Stimulated activated CD8-positive, alpha-beta memory T cell treated with anti-CD3 and anti-CD28 coated beads, Interleukin-4, amount 100 ng/mL, for 4 hours (primary cell): Measurements from ENCODE around the gene TSNAX.
A peak's percentile ranks its signal among the peaks of the same experiment; 100 is the strongest.

Source experiments
- DNase-seq, 2 donors: peaks; one replicate each; pipeline ENCODE4 v3.0.0-alpha.2; 2020; ENCODE audit warnings: low read depth in 2 of 2, low spot score in 1 of 2

Gene TSNAX

DNA sequence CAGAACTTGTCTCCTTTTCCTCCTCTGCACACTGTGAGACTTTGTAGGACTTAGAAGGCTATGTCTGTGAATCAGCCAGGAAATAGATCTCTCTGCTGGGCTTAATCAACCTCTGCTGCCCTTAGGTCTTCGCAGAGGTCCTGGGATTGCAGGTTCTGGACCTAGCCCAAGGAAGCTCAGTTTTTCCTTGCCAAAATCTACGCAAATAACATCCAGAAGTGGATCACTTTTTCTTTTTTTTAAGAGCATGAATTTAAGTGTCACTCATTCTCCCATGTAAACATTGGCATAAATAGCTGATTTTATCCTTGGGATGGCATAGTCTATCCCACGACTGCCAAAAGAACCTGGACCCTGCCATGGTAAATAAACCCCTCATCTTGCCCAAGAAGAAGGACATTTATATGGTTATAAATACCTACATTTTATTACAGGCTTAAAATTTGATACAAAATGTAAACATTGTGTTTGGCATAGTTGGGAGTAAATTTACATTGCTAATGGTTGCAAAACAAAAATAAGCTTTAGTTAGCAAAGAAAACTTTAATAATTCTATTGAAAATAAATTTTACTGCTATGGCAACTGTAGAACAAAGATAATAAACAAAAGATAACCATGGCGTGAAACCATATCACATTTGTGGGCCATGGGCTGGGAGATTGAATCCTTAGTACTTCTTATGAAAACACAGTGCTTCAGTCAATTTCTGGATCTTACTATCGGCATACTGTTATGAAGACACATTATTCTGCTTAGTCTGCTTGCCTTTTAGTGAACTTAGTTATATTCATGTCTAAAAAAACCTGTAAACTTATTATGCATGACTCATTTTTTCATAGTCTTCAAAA lies 73.6 kb downstream of the TSNAX start:
- no peak for DNase-seq

DNA sequence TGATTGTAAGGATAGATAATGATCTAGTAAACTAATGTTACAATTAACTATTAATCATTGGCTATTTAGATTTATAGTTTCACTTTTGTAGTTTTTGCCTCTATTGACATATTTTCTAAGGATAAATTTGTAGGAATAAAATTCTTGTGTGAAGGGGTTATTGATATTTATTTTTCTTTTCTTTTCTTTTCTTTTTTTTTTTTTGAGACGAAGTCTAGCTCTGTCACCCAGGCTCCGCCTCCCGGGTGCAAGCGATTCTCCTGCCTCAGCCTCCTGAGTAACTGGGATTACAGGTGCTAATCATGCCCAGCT lies 74.2 kb downstream of the TSNAX start:
- no peak for DNase-seq

GRCh38 chr1:231603598-231604275 lies 75.3 kb downstream of the TSNAX start:
- no peak for DNase-seq

DNA sequence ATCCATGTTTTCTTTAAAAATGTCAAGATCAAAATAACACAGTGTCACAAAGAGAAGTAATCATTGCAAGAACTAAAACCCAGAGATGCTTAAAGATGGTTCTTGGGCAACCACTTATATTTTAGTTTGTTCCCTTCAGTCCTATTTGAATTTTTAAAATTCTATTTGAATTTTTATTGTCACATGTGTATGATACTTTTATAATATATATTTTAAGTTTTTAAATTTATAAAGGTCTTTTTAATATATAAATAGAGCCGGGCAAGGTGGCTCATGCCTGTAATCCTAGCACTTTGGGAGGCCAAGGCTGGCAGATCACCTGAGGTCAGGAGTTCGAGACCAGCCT lies 75.8 kb downstream of the TSNAX start:
- DNase-seq, result no peak

GRCh38 chr1:231605149-231606100 lies 77.0 kb downstream of the TSNAX start:
- no peak for DNase-seq

DNA sequence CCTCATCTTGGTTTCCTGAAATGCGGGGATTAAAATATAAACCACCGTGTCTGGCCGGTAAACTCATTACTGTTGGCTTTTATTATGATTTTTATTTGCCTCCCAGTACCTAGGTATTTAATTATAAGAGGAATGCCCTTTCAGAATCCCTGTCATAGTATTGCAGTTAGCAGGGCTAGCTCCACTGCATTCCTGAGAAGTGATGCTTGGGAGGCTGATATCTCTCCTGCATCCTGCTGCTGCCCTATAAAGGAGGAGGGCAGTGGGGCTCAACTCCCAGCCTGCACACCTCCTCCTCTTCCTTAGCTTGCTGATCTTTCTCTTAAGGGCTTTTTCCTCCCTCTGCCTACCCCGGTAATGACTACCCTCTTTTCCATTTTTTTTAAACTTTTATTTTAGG lies 78.2 kb downstream of the TSNAX start:
- no peak for DNase-seq

DNA sequence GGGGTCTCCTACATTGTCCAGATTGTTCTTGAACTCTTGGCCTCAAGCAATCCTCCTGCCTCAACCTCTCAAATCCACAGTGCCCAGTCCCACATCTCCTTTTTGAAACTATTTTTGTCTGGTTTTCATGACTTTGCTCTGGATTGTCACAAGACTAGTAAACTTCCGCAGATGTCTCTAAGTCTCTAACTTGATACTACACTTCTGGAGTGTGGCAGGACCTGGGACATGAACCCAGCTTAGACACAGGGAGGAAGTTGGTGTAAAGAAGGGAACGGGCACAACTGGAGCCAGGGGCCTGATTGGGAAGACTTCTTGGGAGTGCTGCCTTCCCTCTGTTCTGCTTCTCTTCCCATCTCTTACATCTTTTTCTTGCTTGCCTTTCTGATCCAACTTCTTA lies 81.9 kb downstream of the TSNAX start:
- no peak for DNase-seq

- DNase-seq, result no peak
These were observed 82.6 kb downstream of the TSNAX start for GRCh38 chr1:231611111-231611510.

DNA sequence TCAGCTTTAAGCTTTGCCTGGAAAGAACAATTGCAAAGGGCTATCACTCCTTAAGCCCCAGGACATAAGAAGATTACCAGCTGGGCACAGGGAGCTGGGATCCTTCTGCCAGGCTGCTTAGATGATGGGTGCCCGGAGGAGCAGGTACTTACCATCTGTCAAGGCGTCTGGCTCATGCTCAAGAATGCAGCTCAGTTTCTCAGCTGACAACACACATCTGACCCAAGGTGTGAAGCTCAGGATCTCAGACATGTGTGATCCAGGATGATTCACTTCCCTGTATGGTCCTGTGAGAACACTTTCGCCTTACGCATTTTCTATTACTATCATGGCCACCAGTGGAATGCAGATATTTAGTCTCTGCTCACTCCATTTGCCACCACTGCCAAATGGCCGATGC lies 83.4 kb downstream of the TSNAX start:
- DNase-seq, result no peak

- peak in 1 of 2 donors; percentile 33 for DNase-seq
These were observed 84.1 kb downstream of the TSNAX start for GRCh38 chr1:231612393-231613089.

DNA sequence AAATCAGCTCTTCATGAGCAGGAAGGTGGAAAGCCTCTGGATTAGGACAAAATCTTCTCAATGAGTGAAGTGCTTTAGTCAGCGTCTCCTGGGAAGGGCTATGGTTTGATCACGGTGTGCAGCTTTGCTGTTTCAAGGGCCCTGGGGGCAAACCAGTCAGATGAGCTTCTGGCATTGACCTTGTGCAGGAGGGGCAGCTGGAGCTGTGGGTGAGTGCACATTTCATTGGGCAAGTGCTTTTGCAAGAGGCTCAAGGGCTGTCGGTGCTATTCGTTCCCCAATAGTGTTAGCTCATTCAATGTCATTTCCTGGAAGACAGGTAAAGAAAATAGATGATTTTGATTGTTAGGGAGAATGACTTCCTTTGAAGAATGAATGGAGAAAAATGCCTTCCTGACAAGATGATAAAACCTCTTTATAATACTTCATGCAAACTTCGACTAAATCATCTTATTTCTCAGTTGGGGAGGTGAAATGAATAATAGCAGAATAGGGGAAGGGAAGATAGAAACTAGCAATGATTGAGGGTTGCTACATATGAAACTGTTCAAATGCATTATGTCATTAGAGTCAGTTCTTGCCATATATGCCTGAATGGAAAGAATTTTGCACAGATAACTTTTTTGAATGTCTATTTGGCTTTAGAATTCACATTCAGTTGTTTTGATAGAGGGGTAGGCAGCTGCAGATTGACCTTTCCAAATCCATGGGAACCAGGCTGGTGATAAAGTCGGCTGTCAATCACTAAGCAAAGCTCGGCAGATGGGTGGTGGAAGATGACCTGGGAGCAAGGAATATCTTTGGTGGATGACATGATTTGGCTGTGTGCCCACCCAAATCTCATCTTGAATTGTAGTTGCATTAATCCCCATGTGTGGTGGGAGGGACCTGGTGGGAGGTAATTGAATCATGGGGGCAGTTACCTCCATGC lies 85.2 kb downstream of the TSNAX start:
- DNase-seq, result no peak
